ENCODE data around the gene MFGE8.

MFGE8 gene

DNA sequence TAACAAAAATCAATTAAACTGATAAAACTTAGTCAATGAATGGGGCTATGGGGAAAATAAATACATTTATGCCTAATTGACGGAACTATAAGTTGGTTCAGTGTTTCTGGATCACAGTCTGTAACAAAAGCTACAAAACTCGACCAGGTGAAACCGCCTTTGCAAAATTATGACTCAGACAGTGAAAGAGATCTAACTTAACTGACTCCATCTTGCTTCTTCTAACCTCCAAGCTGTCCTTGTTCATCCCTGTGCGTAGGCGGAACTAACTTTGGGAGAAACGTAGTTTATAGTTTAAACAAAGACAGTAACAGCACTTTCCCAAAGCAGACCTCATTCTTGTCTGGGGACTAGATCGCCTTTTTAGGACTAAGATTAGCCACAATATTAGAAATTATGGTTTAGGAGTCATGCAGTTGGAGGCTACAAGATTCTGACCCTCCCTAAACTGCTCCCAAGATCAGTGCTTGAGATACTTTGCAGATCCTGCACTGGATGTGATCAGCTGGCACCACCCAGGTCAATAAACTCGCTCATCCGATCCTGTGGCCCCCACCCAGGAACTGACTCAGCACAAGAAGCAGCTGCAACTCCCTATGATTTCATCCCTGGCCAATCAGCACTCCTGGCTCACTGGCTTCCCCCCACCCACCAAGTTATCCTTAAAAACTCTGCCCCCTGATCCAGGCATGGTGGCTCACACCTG is 7.2 kb upstream of the MFGE8 start:
- DNase-seq (ENCODE audit: low spot score): no peak

DNA sequence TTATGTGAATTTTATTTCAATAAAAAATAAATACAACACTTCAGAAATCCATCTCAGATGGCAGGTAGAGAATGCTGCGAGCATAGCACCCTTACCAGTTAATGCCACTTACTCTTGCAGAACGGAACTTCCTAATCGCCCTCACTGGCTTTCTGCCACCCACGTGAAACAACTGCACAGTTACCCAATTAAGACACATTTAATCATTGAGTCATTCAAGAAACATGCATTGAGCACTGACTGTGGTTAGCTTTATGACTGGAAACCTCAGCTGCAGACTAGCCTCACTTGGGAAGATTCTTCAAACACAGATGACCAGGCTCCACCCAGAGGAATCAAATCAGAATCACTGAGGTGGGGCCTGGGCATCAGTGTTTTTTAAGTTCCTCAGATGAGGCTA is 5.6 kb upstream of the MFGE8 start:
- no peak for DNase-seq (ENCODE audit: low spot score)

DNA sequence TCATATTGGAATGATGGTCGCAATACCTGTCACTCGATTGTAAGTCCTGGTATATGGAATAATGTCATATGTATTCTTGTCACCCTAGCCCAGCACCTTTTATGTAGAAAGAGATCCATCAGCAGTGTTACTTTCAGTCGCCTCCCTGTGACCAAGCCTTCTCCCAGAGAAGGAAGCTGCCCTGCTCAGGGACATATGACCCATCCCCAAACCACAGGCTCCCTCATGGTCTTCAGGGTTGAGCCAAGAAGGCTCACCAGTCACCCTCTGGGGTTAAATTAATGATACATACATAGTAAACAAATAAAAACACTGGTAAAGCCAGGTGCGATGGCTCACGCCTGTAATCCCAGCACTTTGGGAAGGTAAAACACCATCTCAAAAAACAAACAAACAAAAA is 4.6 kb upstream of the MFGE8 start:
- DNase-seq (ENCODE audit: low spot score): no peak

DNA sequence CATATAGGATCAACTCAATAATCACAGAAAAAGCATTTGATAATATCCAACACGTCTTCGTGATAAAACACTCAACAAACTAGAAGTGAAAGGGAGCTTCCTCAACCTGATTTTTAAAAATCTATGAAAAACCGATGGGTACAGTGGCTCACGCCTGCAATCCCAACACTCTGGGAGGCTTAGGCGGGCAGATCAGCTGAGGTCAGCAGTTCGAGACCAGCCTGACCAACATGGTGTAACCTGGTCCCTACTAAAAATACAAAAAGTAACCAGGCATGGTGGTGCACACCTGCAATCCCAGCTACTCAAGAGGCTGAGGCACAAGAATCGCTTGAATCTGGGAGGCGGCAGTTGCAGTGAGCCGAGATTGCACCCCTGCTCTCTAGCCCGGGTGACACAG is 2.2 kb upstream of the MFGE8 start:
- DNase-seq (ENCODE audit: low spot score): no peak

DNA sequence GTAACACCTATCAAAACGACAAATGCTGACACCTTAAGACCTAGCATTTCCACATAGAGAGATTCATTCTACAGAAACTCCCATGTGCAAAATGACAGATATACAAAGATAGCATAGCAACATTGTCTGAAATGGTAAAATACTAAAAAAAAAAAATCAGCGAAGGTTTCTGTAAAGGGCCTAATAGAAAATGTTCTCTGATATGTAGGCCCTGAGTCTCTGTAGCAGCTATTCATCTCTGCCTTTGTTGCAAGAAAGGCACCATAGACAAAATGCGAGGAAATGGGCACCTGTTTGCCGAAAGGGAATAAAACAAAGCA is 631 bp upstream of the MFGE8 start:
- no peak for DNase-seq (ENCODE audit: low spot score)

DNA sequence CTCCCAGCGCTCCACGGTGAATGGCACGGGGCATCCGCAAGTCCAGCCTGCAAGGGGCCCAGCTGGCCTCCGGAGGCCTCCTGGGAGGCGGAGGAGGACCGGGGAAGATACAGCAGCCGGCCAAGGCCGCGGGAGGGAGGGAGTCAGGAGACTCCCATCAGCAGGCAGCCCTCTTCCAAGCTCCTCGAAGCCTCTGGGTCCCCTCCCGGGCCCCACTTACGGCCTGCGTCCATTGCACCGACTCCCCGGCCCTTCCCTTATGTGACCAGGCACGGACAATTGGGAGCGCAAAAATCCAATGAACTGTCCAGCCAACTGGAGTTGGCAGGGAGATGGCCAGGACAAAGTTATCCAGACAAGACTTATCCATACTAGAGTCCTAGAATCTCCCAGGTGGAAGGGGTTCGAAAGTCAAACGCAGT is 668 bp downstream of the MFGE8 start:
- no peak for DNase-seq (ENCODE audit: low spot score)

DNA sequence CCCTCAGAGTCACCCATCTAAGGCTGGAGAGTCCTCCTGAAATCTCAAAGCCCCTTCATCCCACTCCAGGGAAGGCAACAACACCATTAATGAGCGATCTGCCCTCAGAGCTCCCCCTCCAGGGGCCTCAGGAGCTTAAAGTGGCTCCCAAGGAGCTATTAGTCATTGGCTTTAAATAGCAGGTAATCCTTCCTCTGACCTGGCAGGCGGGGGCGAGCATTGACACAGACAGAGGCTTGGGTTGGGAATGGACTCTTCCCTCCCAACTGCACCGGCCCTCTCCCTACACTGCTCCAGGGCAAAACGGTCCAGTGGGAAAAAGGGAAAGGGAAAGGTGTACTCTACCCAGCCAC is 1.4 kb downstream of the MFGE8 start:
- no peak for DNase-seq (ENCODE audit: low spot score)

DNA sequence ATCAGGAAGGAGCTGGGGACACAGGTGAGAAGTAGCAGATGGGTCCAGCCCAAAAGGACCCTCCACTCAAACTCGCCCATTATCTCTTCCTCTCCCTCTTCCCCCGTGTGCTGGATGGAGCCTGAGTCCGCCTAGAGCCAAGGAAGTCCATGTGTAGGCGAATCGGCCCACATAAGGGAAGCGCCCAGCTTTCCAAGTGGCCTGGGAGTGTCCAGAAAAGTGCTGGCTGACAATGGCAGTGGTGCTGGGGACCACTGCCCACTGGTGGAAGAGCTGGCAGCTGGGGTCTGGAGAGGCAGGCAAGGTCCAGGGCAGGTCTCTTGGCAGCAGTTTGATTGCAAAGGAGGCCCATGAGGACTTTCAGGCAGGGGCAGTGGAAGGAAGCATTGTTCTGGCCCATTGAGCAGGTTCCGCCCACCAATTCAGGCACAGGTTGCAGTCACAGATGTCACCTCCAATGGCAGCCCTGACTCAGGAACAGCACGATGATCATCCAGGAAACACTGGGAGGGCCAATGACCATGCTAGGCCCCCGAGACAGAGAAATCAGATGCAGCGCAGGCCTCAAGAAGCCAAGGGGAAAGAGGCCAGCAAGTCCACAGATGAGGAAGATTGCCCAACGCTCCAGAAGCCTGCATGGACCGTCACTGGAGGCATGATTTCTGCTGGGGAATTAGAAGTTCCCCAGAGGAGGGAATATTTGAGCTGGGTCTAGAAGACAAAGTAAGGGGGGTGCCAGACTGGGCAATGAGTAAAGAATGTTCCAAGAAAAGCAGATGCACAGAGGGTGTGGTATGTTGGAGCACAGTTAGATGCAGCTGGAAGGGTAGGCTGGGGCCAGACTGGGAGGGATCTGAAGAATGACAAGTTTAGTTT is 3.0 kb downstream of the MFGE8 start:
- no peak for DNase-seq (ENCODE audit: low spot score)

DNA sequence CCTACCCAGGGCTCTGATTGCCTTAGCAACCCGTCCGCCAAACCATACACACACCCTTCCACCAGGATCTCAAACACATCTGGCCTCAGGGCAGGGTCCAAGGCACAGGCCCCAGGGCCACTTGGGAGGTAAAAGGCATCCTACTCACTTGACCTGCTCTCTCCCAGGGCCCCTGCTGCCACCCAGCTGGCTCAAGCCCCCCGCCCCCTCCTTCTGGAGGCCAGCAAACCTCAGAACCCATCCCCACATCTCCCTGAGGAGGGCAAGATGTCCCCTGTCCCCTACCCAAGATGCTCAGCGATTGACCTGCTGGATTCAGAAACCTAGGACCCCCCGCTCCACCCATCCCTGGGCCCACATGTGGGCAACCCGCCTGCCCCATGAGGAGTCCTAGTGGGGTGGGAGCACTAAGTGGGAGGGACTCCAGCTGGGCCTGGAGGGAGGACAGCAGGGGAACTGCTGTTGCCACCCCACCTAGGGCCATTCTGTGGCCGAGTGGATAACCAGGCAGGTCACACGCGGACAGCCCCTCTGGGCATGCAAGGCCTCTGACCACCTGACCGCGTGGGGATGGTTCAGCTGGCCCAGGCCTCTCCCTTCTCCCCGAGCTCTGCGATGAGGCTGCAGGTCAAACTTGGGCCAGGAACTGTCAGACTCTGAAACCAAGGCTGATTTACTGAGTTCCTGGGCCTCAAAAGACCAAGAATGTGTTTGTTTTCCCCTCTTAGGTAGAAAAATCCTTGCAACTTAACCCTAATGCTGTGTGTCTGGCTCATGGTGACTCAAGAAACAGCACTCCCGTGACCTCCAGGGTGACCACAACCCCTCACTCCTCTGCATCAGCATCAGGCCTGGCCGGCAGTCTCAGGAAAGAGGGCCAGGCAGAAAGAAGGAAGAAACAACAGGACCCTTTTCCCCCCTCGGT is 4.2 kb downstream of the MFGE8 start:
- no peak for DNase-seq (ENCODE audit: low spot score)

DNA sequence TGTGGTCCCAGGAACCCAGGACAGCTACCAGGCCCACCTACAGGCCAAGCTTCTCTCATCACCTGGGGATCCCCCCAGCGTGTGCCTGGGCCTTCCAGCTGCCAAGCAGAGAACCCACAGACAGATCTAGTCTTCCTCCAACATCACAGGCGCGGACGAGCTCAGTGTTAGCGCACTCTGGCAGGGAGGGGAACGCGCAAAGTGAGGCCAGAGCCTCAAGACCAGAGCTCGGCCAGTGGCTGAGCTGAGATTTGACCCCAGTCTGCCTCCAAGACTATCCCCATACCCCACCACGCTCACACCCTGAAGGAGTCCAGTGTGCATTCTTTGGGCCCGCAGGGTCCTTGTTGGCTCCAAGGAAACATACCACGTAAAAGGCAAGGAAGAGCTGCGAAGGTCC is 5.1 kb downstream of the MFGE8 start:
- DNase-seq (ENCODE audit: low spot score): no peak

DNA sequence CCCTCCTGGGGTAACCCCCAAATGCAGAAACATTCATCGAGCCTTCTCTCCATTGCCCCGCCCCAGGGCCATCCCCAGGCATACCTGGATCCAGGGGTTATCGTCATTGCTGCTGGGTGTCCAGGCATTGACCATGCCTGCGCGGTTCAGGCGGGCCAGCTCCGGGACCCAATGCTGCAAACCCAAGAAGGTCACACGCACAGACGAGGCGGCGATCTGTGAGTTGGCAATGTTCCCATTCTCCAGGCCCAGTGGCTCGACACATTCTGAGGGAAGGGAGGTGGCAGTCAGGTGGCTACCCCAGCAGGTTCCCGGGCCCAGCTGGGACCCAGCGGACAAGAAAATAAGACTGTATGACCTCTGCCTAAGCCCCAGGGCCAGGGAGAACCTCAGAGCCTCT is 6.1 kb downstream of the MFGE8 start:
- DNase-seq (ENCODE audit: low spot score): no peak

DNA sequence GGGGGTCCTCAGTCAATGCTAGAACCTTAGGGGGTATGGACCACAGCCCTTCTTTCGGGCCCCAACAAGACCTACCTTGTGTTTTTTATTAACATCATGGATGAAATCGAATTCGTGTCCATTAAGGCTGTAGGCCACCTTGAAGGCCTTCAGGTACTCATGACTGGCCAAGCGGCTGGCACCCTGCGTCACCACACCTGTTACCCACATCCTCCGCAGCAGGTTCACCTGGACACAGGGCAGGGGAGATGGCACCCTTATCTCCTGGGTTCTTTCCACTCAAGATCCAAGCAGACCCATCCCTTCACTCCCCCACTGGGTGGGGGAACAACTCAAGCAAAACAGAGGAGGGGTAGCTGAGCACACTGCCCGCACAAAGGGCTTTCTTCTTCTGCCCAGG is 6.6 kb downstream of the MFGE8 start:
- DNase-seq (ENCODE audit: low spot score): no peak

DNA sequence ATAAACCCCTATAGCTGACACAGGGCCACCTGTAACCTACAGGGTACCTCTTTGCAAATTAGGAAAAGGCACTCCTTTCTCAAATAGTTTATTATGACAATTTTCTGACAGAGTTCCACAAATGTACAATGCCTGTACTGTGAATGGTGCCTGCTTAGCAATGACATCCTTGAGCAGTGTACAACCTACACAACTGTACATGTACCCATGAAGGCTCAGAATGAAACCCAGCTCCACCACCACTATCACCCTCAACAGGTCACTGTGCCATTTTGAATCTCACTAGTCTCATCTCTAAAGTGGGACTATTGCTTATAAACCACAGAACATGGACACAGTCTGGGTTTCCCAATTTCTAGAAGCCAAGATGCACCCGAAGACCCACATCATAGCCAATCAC is 7.0 kb downstream of the MFGE8 start:
- DNase-seq (ENCODE audit: low spot score): no peak

DNA sequence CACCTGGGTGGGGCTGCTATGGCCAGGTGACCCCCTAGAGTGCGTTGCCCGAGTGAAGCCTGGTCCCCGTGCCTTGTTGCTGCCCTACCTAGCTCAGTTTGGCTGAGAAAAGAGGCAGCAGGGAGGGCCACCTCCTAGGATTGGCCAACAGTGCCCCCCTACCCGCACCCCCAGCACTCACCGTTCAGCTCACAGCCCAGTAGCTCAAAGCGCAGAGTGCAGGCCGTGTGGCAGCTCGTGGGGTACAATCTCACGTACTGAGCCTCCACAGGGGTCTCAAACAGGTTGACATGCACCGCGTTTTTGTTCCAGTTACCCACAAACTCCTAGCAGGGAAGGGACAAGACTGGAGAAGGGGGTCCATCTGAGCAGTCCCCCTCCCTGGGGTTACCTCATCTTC is 7.6 kb downstream of the MFGE8 start:
- DNase-seq (ENCODE audit: low spot score): no peak

DNA sequence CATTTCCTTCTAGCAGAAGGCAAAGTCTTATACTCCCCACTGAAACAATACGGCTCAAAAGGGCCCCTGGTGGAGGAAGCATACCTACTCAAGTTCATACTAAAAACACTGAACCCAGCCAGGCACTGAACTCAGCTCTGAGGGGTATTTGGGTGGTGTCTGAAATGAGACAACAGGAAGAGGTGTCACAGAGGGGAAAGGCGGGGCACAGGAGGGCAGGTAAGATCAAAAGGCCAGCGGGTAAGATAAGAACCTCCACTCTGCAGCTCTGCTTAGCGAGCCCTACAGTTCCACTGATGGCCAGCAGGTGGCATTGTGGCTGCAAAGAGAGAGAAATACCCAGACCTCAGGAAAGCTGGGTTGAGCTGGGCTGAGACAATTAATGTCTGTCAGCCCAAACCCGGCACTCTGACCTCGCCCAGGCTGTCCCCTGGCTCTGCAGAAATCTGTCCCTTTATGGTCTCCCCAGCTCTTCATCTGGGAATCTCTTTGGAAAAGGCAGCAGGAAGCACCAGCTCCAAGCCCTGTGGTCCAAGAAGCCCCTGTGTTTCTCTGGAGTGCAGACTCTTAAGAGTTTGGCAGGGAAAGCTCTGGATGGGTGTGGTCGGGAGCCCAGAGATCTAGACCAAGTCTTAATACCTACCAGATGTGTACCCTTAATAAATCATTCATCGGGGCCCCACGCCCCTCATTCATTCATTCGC is 8.4 kb downstream of the MFGE8 start:
- DNase-seq (ENCODE audit: low spot score): peak; percentile 98

DNA sequence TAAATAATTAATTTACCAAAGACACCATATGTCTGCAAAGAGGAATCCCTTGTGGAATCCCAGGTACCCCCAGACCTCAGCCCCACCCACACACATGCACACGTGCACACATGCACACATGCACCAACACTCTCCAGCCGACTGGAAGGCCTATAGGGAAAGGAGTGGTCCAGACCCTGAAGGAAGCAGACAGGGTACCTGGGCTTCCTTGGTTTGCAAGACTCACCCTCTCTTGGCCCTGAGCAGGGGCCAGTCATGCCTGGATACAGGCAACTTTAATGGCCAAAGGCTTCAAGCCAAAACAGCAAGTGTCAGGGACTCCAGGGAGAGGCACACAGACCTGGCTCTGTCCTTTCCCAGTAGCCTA is 8.9 kb downstream of the MFGE8 start:
- DNase-seq (ENCODE audit: low spot score): no peak

DNA sequence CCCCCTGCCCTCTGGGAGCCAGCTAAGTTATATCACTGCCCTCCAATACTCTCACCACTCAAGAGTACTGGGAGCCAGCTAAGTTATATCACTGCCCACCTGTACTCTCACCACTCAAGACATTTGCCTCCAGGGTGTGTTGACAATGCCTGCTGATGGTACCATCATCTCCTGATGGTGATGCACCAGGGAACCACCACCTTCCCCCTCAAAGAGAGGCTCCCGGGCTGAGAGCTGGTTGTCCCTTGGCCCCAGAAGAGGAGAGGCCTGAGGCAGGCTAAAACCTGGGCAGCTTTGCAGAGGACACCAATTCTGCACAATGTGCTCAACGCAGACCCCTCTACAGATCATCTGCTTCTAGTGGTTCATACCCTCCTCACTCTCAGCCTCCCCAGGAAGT is 10.3 kb downstream of the MFGE8 start:
- no peak for DNase-seq (ENCODE audit: low spot score)

DNA sequence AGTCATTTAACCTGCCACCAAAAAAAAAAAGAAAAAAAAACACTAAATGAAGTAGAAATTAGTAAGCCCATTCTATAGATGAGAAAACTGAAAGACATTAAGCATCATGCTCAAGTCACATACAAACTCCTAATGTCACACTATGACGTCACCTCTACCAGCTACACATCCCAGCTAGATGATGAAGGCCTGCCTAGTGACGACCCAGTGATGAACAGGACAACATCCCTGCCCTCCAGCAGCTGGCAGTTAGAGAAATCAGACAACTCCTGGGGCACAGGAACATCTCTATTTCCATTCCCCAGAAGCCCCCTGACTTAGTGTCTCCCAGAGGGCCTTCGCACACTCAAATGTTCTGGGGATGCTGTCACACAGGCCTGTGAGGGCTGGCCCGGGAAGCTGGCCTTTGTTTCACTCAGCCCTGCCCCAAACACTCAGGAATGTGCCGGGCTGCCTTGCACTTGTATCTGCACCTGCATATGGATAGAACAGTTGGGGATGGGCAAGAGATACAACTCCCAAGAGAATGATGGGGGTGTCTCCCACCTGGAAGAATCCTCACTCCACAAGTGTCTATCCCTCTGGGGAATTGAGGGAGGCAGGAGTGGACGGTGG is 10.9 kb downstream of the MFGE8 start:
- no peak for DNase-seq (ENCODE audit: low spot score)

DNA sequence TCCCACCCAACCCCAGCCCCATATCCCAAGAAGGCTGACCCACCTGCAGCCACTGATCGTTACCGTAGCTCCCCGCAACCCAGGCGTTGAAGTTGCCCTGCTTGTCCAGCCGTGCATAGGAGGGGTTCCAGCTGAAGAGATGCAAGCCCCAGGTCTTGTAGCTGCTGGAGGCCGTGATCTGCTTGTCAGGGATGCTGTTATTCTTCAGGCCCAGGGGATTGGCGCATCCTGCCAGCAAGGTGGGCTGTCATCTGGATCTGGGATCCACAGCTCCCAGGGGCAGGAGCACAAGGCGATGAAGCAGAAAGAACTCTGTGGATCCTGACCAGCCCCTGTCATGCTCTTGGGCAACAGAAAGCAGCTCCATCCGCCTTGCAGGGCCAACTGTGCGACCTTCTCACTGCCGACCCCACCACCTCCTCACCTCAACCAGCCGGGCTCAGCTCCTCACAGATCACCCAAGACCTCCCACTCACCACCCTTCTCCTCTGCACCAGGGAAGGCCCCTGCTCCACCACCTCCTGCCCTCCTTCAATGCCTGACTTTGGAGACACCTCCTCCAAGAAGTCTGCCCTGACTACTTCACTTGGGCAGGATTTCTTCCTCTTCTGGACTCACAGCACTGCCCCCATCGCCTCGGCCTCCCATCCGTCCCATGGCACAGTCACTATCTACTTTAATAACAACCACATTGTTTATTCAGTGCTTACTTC is 11.5 kb downstream of the MFGE8 start:
- DNase-seq (ENCODE audit: low spot score): no peak

DNA sequence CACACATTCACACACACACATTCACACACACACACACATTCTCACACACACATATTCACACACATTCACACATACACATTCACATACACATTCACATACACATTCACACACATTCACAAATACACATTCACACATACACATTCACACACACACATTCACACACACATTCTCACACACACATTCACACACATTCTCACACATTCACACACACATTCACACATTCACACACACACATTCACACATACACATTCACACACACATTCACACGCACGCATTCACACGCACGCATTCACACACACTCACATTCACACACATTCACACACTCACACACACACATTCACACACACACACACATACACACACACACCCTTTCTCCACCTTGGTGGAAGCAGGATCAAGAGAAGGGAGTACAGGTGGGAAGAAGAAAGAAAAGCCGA is 12.2 kb downstream of the MFGE8 start:
- DNase-seq (ENCODE audit: low spot score): no peak

DNA sequence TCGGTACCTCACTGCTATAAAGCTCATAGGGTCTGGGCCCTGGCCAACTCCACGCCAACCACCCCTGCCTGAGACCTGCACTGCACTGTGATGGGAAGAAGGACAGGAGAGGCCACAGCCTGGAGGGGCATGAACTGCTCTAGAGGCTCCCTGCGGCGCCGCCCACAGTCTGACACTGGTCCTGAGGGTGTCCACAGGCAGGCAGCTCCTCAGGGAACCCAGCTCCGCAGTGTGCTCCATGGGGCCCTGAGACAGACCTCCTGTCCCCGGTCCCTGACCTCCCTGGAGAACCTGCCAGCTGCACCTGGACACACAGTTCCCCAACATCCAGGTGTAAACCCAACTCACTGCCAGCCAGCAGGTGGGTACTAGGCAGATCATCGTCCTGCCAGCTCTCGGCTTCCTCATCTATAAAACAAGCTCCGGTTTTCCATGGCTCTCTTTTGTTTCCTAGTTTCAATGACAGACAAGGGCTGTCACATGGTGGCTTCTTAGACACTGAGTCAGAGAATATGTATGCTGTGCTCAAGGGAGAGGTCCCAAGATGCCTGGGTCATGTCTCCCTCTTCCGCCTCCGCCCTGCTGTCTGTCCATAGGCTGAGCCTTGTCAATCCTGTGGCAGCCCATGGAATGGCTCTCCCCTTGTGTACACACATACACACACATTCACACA is 12.7 kb downstream of the MFGE8 start:
- no peak for DNase-seq (ENCODE audit: low spot score)
